Measurements from ENCODE around the gene CABLES2. TPM values are rescaled to one million over a fixed set of nuclear protein-coding genes. Genes with fewer than 3 reads are reported as not detected.
A peak's percentile ranks its signal among the peaks of the same experiment; 100 is the strongest.

CABLES2 gene
- total and polyA plus RNA-seq, 9 of the 15 experiments (the other 6 are each of a cell fraction or from before 2014, with no cell fraction given): 0.46 to 4.2 (median 1.6) TPM

DNA sequence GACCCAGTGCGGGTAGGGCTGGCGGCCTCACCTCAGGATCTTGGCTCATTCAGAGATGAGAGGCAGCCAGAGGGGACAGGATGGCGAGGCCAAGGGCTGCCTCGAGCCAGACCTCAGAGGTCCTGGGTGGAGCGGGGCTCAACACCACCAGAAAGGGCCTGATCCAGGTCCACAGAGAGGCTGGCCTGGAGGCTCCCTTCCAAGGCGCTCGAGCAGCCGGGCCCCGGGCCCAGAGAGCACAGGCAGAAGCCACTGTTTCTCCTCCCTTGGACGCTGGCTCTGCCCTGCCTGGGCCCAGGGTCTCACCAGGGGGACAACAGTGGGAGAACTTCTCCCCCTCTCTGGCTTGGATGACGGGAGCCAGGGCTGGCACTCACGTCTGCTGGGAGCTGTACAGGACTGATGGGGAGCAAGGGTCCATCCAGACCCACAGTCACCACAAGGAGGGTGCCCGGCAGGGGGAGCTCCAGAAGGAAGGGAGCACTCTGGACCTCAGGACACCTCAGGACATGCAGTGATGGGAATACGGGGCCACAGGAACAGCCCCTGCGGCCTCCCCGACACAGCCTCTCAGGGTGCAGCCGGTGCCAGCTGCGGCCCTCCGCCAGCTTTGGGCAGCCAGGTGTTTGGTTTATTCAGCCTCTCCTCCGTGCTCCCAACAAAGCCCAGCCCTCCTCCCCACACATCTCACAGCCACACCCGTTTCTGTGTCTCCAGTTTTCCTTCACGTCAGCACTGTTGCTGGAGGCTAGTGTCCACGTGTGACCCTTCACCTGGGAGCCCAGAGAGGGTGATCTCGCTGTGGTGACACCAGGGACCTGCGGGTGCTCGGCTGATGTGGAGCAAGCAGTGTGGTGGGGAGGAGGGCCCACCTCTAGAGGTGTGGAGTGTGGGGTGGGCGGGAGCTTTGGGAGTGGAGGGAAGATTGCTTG lies 11.5 kb downstream of the CABLES2 start:
- in situ Hi-C loops (cut with MboI): no loop called here
- no peaks in the 10 kb centered on the region for H4K20me1 ChIP-seq (replicated peaks; ENCODE audit: control insufficient read depth, insufficient read depth, low read length)
- peaks cover 7% of the 10 kb centered on the region; the same call in 1 of the 3 replicates for H3K36me3 ChIP-seq (ENCODE audit: control insufficient read depth, insufficient read depth, low read length)
- H3K27ac ChIP-seq (ENCODE audit: extremely low read depth, low read depth, low read length): no peak overlapping the region
- ChIA-PET POLR2A (interaction anchor here (3.0 kb wide), 1 partner anchor 9 kb away, joined by 12 read pairs; the partner anchor contains the start of gene RPS21), CTCF (ENCODE audit: low intra/inter-chr PET ratio) (no interaction called here)
- no peaks in the 10 kb centered on the region for H3K27me3 ChIP-seq (ENCODE audit: control insufficient read depth in 2 of 2, insufficient read depth in 2 of 2, low read length in 2 of 2)
- H3K4me1 ChIP-seq (replicated peaks in 1 of 2; ENCODE audit: control insufficient read depth in 2 of 2, insufficient read depth in 2 of 2, low read length in 2 of 2): peaks cover 0 to 54% of the 10 kb centered on the region in 2 experiments; a peak in 1 of 5 replicates
- ATAC-seq (peak; percentile 72), DNase-seq (ENCODE audit: extremely low read depth in 1 of 4, low spot score in 3 of 4) (no peak), FAIRE-seq (peak; percentile 42)
- intact Hi-C loops (cut with micrococcal nuclease): no loop called here
- 58% methylated on average over 26 of the region's 27 CpGs for WGBS (ENCODE audit: insufficient coverage, low coverage, missing lambda C conversion rate)
- no TSS peak for BruUV-seq (replicated peaks)
- no peaks in the 10 kb centered on the region for H3K79me2 ChIP-seq (ENCODE audit: control insufficient read depth, insufficient read depth, low read length)
- no peak overlapping the region for H2AFZ ChIP-seq (ENCODE audit: low read depth, low read length)
- H3K9me3 ChIP-seq (replicated peaks; ENCODE audit: control insufficient read depth, insufficient read depth, low read depth, low read length): no peaks in the 10 kb centered on the region
- H3K4me3 ChIP-seq: no peak overlapping the region
- no peak overlapping the region for H3K4me2 ChIP-seq (ENCODE audit: insufficient read depth, low read length)
- H3K9me1 ChIP-seq (ENCODE audit: control insufficient read depth, insufficient read depth, low read length): peaks cover 5% of the 10 kb centered on the region
- peak overlapping the region in 1 of 2 experiments; percentile 48; a peak in 1 of 4 replicates for H3K9ac ChIP-seq (ENCODE audit: insufficient read depth in 1 of 2, low read depth in 2 of 2, low read length in 2 of 2)
- TF ChIP-seq ETV5 (CRISPR knock-in tag; IDR thresholded peaks at IDR 0.05; ENCODE audit: low read depth): no peak
- TF ChIP-seq, protein P1, sequence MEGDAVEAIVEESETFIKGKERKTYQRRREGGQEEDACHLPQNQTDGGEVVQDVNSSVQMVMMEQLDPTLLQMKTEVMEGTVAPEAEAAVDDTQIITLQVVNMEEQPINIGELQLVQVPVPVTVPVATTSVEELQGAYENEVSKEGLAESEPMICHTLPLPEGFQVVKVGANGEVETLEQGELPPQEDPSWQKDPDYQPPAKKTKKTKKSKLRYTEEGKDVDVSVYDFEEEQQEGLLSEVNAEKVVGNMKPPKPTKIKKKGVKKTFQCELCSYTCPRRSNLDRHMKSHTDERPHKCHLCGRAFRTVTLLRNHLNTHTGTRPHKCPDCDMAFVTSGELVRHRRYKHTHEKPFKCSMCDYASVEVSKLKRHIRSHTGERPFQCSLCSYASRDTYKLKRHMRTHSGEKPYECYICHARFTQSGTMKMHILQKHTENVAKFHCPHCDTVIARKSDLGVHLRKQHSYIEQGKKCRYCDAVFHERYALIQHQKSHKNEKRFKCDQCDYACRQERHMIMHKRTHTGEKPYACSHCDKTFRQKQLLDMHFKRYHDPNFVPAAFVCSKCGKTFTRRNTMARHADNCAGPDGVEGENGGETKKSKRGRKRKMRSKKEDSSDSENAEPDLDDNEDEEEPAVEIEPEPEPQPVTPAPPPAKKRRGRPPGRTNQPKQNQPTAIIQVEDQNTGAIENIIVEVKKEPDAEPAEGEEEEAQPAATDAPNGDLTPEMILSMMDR (IDR thresholded peaks at IDR 0.05 in 2 of 3, conservative IDR thresholded peaks at IDR 0.05 in 1 of 3; ENCODE audit: insufficient read depth in 2 of 3, low read depth in 1 of 3, low read length in 3 of 3): peak; percentile 39 to 53 (median 46)
- TF ChIP-seq, protein P2, sequence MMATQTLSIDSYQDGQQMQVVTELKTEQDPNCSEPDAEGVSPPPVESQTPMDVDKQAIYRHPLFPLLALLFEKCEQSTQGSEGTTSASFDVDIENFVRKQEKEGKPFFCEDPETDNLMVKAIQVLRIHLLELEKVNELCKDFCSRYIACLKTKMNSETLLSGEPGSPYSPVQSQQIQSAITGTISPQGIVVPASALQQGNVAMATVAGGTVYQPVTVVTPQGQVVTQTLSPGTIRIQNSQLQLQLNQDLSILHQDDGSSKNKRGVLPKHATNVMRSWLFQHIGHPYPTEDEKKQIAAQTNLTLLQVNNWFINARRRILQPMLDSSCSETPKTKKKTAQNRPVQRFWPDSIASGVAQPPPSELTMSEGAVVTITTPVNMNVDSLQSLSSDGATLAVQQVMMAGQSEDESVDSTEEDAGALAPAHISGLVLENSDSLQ (IDR thresholded peaks at IDR 0.05): peak; percentile 31; the same call in 1 of the 2 replicates
- no peak for TF ChIP-seq SAP30 (IDR thresholded peaks at IDR 0.05; ENCODE audit: borderline replicate concordance, insufficient read depth, low read depth, low read length, poor library complexity, severe bottlenecking)
- no peak for TF ChIP-seq SREBF2 (CRISPR knock-in tag; IDR thresholded peaks at IDR 0.05)
- TF ChIP-seq NONO (IDR thresholded peaks at IDR 0.05; ENCODE audit: low read depth in 2 of 2, low read length in 1 of 2): peak in 1 of 2 experiments; percentile 27; a peak in 1 of 4 replicates
- TF ChIP-seq, protein P3, sequence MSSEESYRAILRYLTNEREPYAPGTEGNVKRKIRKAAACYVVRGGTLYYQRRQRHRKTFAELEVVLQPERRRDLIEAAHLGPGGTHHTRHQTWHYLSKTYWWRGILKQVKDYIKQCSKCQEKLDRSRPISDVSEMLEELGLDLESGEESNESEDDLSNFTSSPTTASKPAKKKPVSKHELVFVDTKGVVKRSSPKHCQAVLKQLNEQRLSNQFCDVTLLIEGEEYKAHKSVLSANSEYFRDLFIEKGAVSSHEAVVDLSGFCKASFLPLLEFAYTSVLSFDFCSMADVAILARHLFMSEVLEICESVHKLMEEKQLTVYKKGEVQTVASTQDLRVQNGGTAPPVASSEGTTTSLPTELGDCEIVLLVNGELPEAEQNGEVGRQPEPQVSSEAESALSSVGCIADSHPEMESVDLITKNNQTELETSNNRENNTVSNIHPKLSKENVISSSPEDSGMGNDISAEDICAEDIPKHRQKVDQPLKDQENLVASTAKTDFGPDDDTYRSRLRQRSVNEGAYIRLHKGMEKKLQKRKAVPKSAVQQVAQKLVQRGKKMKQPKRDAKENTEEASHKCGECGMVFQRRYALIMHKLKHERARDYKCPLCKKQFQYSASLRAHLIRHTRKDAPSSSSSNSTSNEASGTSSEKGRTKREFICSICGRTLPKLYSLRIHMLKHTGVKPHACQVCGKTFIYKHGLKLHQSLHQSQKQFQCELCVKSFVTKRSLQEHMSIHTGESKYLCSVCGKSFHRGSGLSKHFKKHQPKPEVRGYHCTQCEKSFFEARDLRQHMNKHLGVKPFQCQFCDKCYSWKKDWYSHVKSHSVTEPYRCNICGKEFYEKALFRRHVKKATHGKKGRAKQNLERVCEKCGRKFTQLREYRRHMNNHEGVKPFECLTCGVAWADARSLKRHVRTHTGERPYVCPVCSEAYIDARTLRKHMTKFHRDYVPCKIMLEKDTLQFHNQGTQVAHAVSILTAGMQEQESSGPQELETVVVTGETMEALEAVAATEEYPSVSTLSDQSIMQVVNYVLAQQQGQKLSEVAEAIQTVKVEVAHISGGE (CRISPR knock-in tag; IDR thresholded peaks at IDR 0.05): no peak
- TF ChIP-seq MYC (IDR thresholded peaks at IDR 0.05; ENCODE audit: low read depth, low read length): no peak
- no peak for TF ChIP-seq MYC (CRISPR knock-in tag; IDR thresholded peaks at IDR 0.05; ENCODE audit: borderline replicate concordance, low read depth)
- no peak for TF ChIP-seq DDX20 (tag; IDR thresholded peaks at IDR 0.05; ENCODE audit: low read depth)

Data from K562 (cell line).